ENCODE results near the gene ANO5. TPM values are rescaled to one million over a fixed set of nuclear protein-coding genes. Genes with fewer than 3 reads are reported as not detected.
A peak's percentile ranks its signal among the peaks of the same experiment; 100 is the strongest.

Gene ANO5, protein sequence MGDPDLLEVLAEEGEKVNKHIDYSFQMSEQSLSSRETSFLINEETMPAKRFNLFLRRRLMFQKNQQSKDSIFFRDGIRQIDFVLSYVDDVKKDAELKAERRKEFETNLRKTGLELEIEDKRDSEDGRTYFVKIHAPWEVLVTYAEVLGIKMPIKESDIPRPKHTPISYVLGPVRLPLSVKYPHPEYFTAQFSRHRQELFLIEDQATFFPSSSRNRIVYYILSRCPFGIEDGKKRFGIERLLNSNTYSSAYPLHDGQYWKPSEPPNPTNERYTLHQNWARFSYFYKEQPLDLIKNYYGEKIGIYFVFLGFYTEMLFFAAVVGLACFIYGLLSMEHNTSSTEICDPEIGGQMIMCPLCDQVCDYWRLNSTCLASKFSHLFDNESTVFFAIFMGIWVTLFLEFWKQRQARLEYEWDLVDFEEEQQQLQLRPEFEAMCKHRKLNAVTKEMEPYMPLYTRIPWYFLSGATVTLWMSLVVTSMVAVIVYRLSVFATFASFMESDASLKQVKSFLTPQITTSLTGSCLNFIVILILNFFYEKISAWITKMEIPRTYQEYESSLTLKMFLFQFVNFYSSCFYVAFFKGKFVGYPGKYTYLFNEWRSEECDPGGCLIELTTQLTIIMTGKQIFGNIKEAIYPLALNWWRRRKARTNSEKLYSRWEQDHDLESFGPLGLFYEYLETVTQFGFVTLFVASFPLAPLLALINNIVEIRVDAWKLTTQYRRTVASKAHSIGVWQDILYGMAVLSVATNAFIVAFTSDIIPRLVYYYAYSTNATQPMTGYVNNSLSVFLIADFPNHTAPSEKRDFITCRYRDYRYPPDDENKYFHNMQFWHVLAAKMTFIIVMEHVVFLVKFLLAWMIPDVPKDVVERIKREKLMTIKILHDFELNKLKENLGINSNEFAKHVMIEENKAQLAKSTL
- 4.9 TPM for polyA plus RNA-seq (2013, experiment 1 of 4)
- polyA plus RNA-seq (2013, experiment 2 of 4), result 6.1 TPM
- 4.0 TPM for polyA plus RNA-seq (2013, experiment 3 of 4)
- 4.9 TPM for polyA plus RNA-seq (2013, experiment 4 of 4)

GRCh38 chr11:22192642-22193347, at the start of gene ANO5:
ANO5 (plus strand) TSS chr11:22193085; CDS start chr11:22193493, 408 bp downstream.
- Histone ChIP-seq H3K27ac (ENCODE audit: insufficient read depth, low read depth, low read length, poor library complexity, severe bottlenecking) (no peak within 1 kb of the TSS), H3K4me1 (ENCODE audit: control insufficient read depth, insufficient read depth, low read length) (no peaks in the 10 kb centered on the region), H3K9me3 (ENCODE audit: control insufficient read depth, low read length) (no peaks in the 10 kb centered on the region), H3K27me3 (ENCODE audit: control insufficient read depth, insufficient read depth, low read length, poor library complexity, severe bottlenecking) (peaks cover 5% of the 10 kb centered on the region), H3K36me3 (ENCODE audit: control insufficient read depth, insufficient read depth, low read length) (no peaks in the 10 kb centered on the region), H3K4me3 (ENCODE audit: insufficient read depth, low read depth, low read length) (peak within 1 kb of the TSS; percentile 79)
- 0 to 1% methylated on average over 56 of the region's 56 CpGs for WGBS, 2 experiments

- 87 to 90% methylated on average over 1 of the region's 4 CpGs for WGBS, 2 experiments
- no peaks in the 10 kb centered on the region for H3K27me3 ChIP-seq (ENCODE audit: control insufficient read depth, insufficient read depth, low read length, poor library complexity, severe bottlenecking)
- H3K27ac ChIP-seq (ENCODE audit: insufficient read depth, low read depth, low read length, poor library complexity, severe bottlenecking), result no peak overlapping the region
- H3K36me3 ChIP-seq (ENCODE audit: control insufficient read depth, insufficient read depth, low read length), result no peaks in the 10 kb centered on the region
- H3K4me1 ChIP-seq (ENCODE audit: control insufficient read depth, insufficient read depth, low read length), result no peaks in the 10 kb centered on the region
- H3K9me3 ChIP-seq (ENCODE audit: control insufficient read depth, low read length), result no peaks in the 10 kb centered on the region
- H3K4me3 ChIP-seq (ENCODE audit: insufficient read depth, low read depth, low read length), result no peak overlapping the region
Measured at GRCh38 chr11:22151649-22152197, 41.2 kb upstream of the ANO5 start.

DNA sequence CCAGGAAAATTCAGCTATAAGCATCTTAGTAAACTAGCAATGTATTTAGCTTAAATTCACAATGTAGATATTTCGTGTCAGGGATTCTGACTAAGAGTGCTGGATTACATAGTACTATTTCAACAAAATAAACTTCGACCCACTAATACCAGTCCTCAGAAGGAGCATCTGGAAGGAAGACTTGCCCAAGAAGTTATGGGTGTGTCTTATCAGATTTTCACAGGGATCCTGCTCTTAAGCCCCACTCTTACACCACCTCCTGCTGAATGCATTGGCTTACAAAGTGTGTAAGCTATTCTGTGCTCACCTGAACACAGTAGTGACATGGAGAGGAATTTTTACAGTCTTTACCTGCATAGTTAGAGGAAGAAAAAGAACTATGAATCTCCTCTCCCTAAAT, 35.4 kb upstream of the ANO5 start:
- 95% methylated on average over 2 of the region's 2 CpGs; no CpG with 5 or more reads in 1 of the 2 experiments for WGBS, 2 experiments
- Histone ChIP-seq H3K4me1 (ENCODE audit: control insufficient read depth, insufficient read depth, low read length) (no peaks in the 10 kb centered on the region), H3K27ac (ENCODE audit: insufficient read depth, low read depth, low read length, poor library complexity, severe bottlenecking) (no peak overlapping the region), H3K27me3 (ENCODE audit: control insufficient read depth, insufficient read depth, low read length, poor library complexity, severe bottlenecking) (no peaks in the 10 kb centered on the region), H3K36me3 (ENCODE audit: control insufficient read depth, insufficient read depth, low read length) (no peaks in the 10 kb centered on the region), H3K9me3 (ENCODE audit: control insufficient read depth, low read length) (no peaks in the 10 kb centered on the region), H3K4me3 (ENCODE audit: insufficient read depth, low read depth, low read length) (no peak overlapping the region)

- H3K4me3 ChIP-seq (ENCODE audit: insufficient read depth, low read depth, low read length), result no peak overlapping the region
- H3K36me3 ChIP-seq (ENCODE audit: control insufficient read depth, insufficient read depth, low read length), result no peaks in the 10 kb centered on the region
- no peaks in the 10 kb centered on the region for H3K4me1 ChIP-seq (ENCODE audit: control insufficient read depth, insufficient read depth, low read length)
- no peaks in the 10 kb centered on the region for H3K27me3 ChIP-seq (ENCODE audit: control insufficient read depth, insufficient read depth, low read length, poor library complexity, severe bottlenecking)
- H3K9me3 ChIP-seq (ENCODE audit: control insufficient read depth, low read length), result no peaks in the 10 kb centered on the region
- 100% methylated on average over 1 of the region's 1 CpG for WGBS, 2 experiments
- H3K27ac ChIP-seq (ENCODE audit: insufficient read depth, low read depth, low read length, poor library complexity, severe bottlenecking), result no peak overlapping the region
Measured at GRCh38 chr11:22161489-22161888, 31.4 kb upstream of the ANO5 start.

DNA sequence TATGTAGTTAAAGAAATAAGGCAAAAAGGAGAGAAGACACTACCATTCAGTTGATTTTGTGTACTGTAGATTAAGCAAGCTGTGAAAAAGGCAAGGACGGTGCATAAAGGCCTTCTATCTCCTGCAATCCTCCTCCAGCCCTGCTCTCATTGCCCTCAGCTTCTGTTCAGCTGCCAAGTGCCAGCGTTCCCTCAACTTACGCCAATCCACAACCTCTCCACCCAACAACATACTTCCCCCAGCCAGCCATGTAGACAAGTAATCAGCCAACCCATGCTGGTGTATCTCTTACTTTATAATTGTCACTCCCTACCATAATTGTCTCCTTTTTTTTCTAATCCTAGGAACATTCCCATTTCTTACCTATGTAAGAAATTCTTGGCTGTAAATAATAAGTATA, 30.1 kb upstream of the ANO5 start:
- Histone ChIP-seq H3K9me3 (ENCODE audit: control insufficient read depth, low read length) (no peaks in the 10 kb centered on the region), H3K4me1 (ENCODE audit: control insufficient read depth, insufficient read depth, low read length) (no peaks in the 10 kb centered on the region), H3K36me3 (ENCODE audit: control insufficient read depth, insufficient read depth, low read length) (no peaks in the 10 kb centered on the region), H3K27ac (ENCODE audit: insufficient read depth, low read depth, low read length, poor library complexity, severe bottlenecking) (no peak overlapping the region), H3K27me3 (ENCODE audit: control insufficient read depth, insufficient read depth, low read length, poor library complexity, severe bottlenecking) (no peaks in the 10 kb centered on the region), H3K4me3 (ENCODE audit: insufficient read depth, low read depth, low read length) (no peak overlapping the region)
- WGBS, 2 experiments, result 94% methylated on average over 3 of the region's 3 CpGs

- WGBS, 2 experiments, result 90 to 91% methylated on average over 3 of the region's 3 CpGs
- no peaks in the 10 kb centered on the region for H3K36me3 ChIP-seq (ENCODE audit: control insufficient read depth, insufficient read depth, low read length)
- H3K27me3 ChIP-seq (ENCODE audit: control insufficient read depth, insufficient read depth, low read length, poor library complexity, severe bottlenecking), result no peaks in the 10 kb centered on the region
- no peak overlapping the region for H3K27ac ChIP-seq (ENCODE audit: insufficient read depth, low read depth, low read length, poor library complexity, severe bottlenecking)
- no peaks in the 10 kb centered on the region for H3K4me1 ChIP-seq (ENCODE audit: control insufficient read depth, insufficient read depth, low read length)
- H3K9me3 ChIP-seq (ENCODE audit: control insufficient read depth, low read length), result no peaks in the 10 kb centered on the region
- no peak overlapping the region for H3K4me3 ChIP-seq (ENCODE audit: insufficient read depth, low read depth, low read length)
Measured at GRCh38 chr11:22163394-22163797, 29.5 kb upstream of the ANO5 start.

DNA sequence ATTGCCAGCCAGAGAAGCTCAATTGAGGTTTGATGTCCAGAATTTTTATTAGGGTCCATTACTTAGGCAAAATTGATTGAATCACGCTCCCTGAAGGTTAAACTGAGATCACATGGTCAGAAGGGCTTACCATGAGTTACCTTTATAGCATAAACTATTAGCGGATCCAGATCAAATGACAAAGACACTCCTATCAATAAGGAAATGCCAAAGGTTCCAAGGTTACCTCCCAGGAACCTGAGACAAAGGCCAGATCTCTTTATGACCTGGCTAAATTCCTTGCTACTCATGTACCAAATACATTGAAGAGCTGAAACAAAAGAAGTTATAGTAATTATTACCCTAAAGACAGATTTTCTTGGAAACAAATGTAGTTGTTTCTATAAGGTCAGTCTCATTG, 27.8 kb upstream of the ANO5 start:
- Histone ChIP-seq H3K4me3 (ENCODE audit: insufficient read depth, low read depth, low read length) (no peak overlapping the region), H3K36me3 (ENCODE audit: control insufficient read depth, insufficient read depth, low read length) (no peaks in the 10 kb centered on the region), H3K27me3 (ENCODE audit: control insufficient read depth, insufficient read depth, low read length, poor library complexity, severe bottlenecking) (no peaks in the 10 kb centered on the region), H3K9me3 (ENCODE audit: control insufficient read depth, low read length) (no peaks in the 10 kb centered on the region), H3K4me1 (ENCODE audit: control insufficient read depth, insufficient read depth, low read length) (no peaks in the 10 kb centered on the region), H3K27ac (ENCODE audit: insufficient read depth, low read depth, low read length, poor library complexity, severe bottlenecking) (no peak overlapping the region)
- WGBS, 2 experiments, result 89 to 93% methylated on average over 2 of the region's 2 CpGs

DNA sequence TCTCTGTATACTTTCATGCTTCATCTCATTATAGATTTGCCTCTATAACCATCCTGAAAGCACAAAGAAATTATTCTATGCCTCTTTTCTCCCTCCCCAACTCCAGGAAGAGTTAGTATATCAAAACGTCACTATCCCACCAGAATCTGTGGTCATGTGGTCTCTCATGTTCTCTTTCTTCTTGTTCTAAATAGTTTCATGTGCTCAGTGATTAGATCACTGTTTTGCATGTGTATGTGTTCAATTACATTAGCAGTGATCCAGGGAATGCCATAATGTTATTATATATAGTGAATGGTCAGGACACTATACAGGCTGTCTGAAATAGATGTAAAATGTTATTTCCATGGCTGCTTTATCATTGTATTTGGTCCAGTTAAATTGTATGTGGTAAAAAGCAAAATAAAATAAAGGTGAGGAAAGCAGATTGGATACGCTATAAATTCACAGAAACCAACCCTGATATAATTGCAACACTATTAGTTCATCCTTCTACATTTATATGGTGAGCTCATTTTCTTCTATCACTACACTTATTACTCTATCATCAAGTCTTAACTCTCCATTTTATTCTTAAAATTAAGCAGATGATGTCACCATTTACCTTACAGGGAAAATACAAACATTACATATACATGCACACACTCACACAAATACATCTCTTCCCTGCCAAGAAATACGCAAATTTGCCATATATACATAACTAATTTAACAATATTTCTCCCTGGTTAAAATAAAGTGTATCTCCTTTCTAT, 26.9 kb upstream of the ANO5 start:
- H3K36me3 ChIP-seq (ENCODE audit: control insufficient read depth, insufficient read depth, low read length), result no peaks in the 10 kb centered on the region
- H3K4me3 ChIP-seq (ENCODE audit: insufficient read depth, low read depth, low read length), result no peak overlapping the region
- WGBS, 2 experiments, result 87 to 95% methylated on average over 3 of the region's 3 CpGs
- H3K9me3 ChIP-seq (ENCODE audit: control insufficient read depth, low read length), result no peaks in the 10 kb centered on the region
- H3K4me1 ChIP-seq (ENCODE audit: control insufficient read depth, insufficient read depth, low read length), result no peaks in the 10 kb centered on the region
- H3K27me3 ChIP-seq (ENCODE audit: control insufficient read depth, insufficient read depth, low read length, poor library complexity, severe bottlenecking), result no peaks in the 10 kb centered on the region
- no peak overlapping the region for H3K27ac ChIP-seq (ENCODE audit: insufficient read depth, low read depth, low read length, poor library complexity, severe bottlenecking)

- Histone ChIP-seq H3K4me3 (ENCODE audit: insufficient read depth, low read depth, low read length) (no peak overlapping the region), H3K27me3 (ENCODE audit: control insufficient read depth, insufficient read depth, low read length, poor library complexity, severe bottlenecking) (no peaks in the 10 kb centered on the region), H3K36me3 (ENCODE audit: control insufficient read depth, insufficient read depth, low read length) (no peaks in the 10 kb centered on the region), H3K9me3 (ENCODE audit: control insufficient read depth, low read length) (no peaks in the 10 kb centered on the region), H3K4me1 (ENCODE audit: control insufficient read depth, insufficient read depth, low read length) (no peaks in the 10 kb centered on the region), H3K27ac (ENCODE audit: insufficient read depth, low read depth, low read length, poor library complexity, severe bottlenecking) (no peak overlapping the region)
- WGBS, 2 experiments, result 20% methylated on average over 2 of the region's 2 CpGs; no CpG with 5 or more reads in 1 of the 2 experiments
Measured at GRCh38 chr11:22169833-22170232, 23.1 kb upstream of the ANO5 start.
